Suppressor macrophage treated with lipopolysaccharide for 4 hours (primary cell): ENCODE measurements around the gene THADA.

Experiments
- DNase-seq: peaks from one replicate; pipeline ENCODE4 v3.0.0-alpha.2; 2020

Gene THADA

GRCh38 chr2:43383533-43383932 lies 212.3 kb downstream of the THADA start:
- DNase-seq = no peak

- no peak for DNase-seq
These were observed 216.3 kb downstream of the THADA start for GRCh38 chr2:43379494-43379893.

- DNase-seq = no peak
These were observed 218.5 kb downstream of the THADA start for GRCh38 chr2:43377327-43377726.

- no peak for DNase-seq
These were observed 219.2 kb downstream of the THADA start for GRCh38 chr2:43376523-43377198.

GRCh38 chr2:43375746-43376522 lies 219.9 kb downstream of the THADA start:
- no peak for DNase-seq

- DNase-seq = no peak
These were observed 223.3 kb downstream of the THADA start for GRCh38 chr2:43372416-43373081.

- no peak for DNase-seq
These were observed 225.1 kb downstream of the THADA start for GRCh38 chr2:43370705-43371104.

- DNase-seq = no peak
These were observed 225.7 kb downstream of the THADA start for GRCh38 chr2:43370146-43370545.

- no peak for DNase-seq
These were observed 227.1 kb downstream of the THADA start for GRCh38 chr2:43368483-43369385.

GRCh38 chr2:43367012-43367782 lies 228.6 kb downstream of the THADA start:
- peak; percentile 47 for DNase-seq

- DNase-seq = no peak
These were observed 232.7 kb downstream of the THADA start for GRCh38 chr2:43363120-43363519.

GRCh38 chr2:43361286-43361685 lies 234.6 kb downstream of the THADA start:
- no peak for DNase-seq

- no peak for DNase-seq
These were observed 235.7 kb downstream of the THADA start for GRCh38 chr2:43360137-43360536.

GRCh38 chr2:43358410-43359201 lies 237.2 kb downstream of the THADA start:
- DNase-seq = no peak

- no peak for DNase-seq
These were observed 239.1 kb downstream of the THADA start for GRCh38 chr2:43356774-43357173.

GRCh38 chr2:43355399-43355798 lies 240.4 kb downstream of the THADA start:
- DNase-seq = no peak

GRCh38 chr2:43349904-43350303 lies 245.9 kb downstream of the THADA start:
- no peak for DNase-seq

- DNase-seq = no peak
These were observed 246.8 kb downstream of the THADA start for GRCh38 chr2:43348908-43349661.

- DNase-seq = no peak
These were observed 248.1 kb downstream of the THADA start for GRCh38 chr2:43347746-43348145.
